ENCODE results near the gene STAG1. TPM values are rescaled to one million over a fixed set of nuclear protein-coding genes. Genes with fewer than 3 reads are reported as not detected.
A peak's percentile ranks its signal among the peaks of the same experiment; 100 is the strongest.

Gene STAG1
- total and polyA plus RNA-seq, 9 of the 15 experiments (the other 6 are each of a cell fraction or from before 2014, with no cell fraction given), result 2.7 to 17.7 (median 8.8) TPM

GRCh38 chr3:136434429-136434828, 317.7 kb downstream of the STAG1 start (continued):
- TF ChIP-seq ZBTB9 (CRISPR knock-in tag; IDR thresholded peaks at IDR 0.05) (no peak), PKNOX1 (IDR thresholded peaks at IDR 0.05) (peak; percentile 37; the same call in 1 of the 2 replicates), BRD4 (IDR thresholded peaks at IDR 0.05) (no peak), FOXM1 (IDR thresholded peaks at IDR 0.05; ENCODE audit: low read depth) (0 out of 2 replicates have a peak, but pooled peaks have one; percentile 38), FOXM1 (CRISPR knock-in tag; IDR thresholded peaks at IDR 0.05; ENCODE audit: low read depth) (no peak), MEIS2 (IDR thresholded peaks at IDR 0.05; ENCODE audit: partially characterized antibody) (peak; percentile 63), CBFA2T2 (conservative IDR thresholded peaks at IDR 0.05) (peak; percentile 34; the same call in 1 of the 2 replicates), CBX1 (IDR thresholded peaks at IDR 0.05; ENCODE audit: low read depth) (no peak), SRSF3 (IDR thresholded peaks at IDR 0.05; ENCODE audit: insufficient read depth, low read length) (no peak)

GRCh38 chr3:136432685-136433084, 319.5 kb downstream of the STAG1 start:
- intact Hi-C loops (cut with micrococcal nuclease), result no loop called here
- Histone ChIP-seq H3K27me3 (ENCODE audit: control insufficient read depth in 2 of 2, insufficient read depth in 2 of 2, low read length in 2 of 2) (no peaks in the 10 kb centered on the region), H3K4me3 (no peak overlapping the region), H3K79me2 (ENCODE audit: control insufficient read depth, insufficient read depth, low read length) (no peaks in the 10 kb centered on the region), H3K36me3 (ENCODE audit: control insufficient read depth, insufficient read depth, low read length) (peaks cover 3% of the 10 kb centered on the region; the same call in 1 of the 3 replicates), H4K20me1 (replicated peaks; ENCODE audit: control insufficient read depth, insufficient read depth, low read length) (no peaks in the 10 kb centered on the region), H3K9me1 (ENCODE audit: control insufficient read depth, insufficient read depth, low read length) (no peaks in the 10 kb centered on the region), H3K27ac (ENCODE audit: extremely low read depth, low read depth, low read length) (no peak overlapping the region), H2AFZ (ENCODE audit: low read depth, low read length) (no peak overlapping the region), H3K4me1 (replicated peaks in 1 of 2; ENCODE audit: control insufficient read depth in 2 of 2, insufficient read depth in 2 of 2, low read length in 2 of 2) (peaks cover 3 to 5% of the 10 kb centered on the region in 2 experiments; a peak in 2 of 5 replicates), H3K4me2 (ENCODE audit: insufficient read depth, low read length) (no peak overlapping the region), H3K9me3 (replicated peaks; ENCODE audit: control insufficient read depth, insufficient read depth, low read depth, low read length) (no peaks in the 10 kb centered on the region), H3K9ac (ENCODE audit: insufficient read depth in 1 of 2, low read depth in 2 of 2, low read length in 2 of 2) (no peak overlapping the region)
- ATAC-seq, result no peak
- TF ChIP-seq TRIM24 (IDR thresholded peaks at IDR 0.05), result no peak
- TF ChIP-seq ZNF75A (CRISPR knock-in tag; IDR thresholded peaks at IDR 0.05), result no peak
- BruUV-seq (replicated peaks), result no TSS peak
- in situ Hi-C loops (cut with MboI), result no loop called here
- no peak for DNase-seq (ENCODE audit: extremely low read depth in 1 of 4, low spot score in 3 of 4)
- FAIRE-seq, result no peak
- WGBS (ENCODE audit: insufficient coverage, low coverage, missing lambda C conversion rate), result 95% methylated on average over 4 of the region's 4 CpGs
- ChIA-PET CTCF (ENCODE audit: low intra/inter-chr PET ratio) (no interaction called here), POLR2A (no interaction called here)

All from K562 (cell line).